Stimulated activated CD8-positive, alpha-beta memory T cell treated with anti-CD3 and anti-CD28 coated beads, Interleukin-15, amount 100 ng/mL, for 4 hours (primary cell): ENCODE results near the gene EVI5.

Experiments
- DNase-seq, 2 donors: peaks; one replicate each; pipeline ENCODE4 v3.0.0-alpha.2; 2020; ENCODE audit warnings: low read depth in 2 of 2

EVI5 gene

DNA sequence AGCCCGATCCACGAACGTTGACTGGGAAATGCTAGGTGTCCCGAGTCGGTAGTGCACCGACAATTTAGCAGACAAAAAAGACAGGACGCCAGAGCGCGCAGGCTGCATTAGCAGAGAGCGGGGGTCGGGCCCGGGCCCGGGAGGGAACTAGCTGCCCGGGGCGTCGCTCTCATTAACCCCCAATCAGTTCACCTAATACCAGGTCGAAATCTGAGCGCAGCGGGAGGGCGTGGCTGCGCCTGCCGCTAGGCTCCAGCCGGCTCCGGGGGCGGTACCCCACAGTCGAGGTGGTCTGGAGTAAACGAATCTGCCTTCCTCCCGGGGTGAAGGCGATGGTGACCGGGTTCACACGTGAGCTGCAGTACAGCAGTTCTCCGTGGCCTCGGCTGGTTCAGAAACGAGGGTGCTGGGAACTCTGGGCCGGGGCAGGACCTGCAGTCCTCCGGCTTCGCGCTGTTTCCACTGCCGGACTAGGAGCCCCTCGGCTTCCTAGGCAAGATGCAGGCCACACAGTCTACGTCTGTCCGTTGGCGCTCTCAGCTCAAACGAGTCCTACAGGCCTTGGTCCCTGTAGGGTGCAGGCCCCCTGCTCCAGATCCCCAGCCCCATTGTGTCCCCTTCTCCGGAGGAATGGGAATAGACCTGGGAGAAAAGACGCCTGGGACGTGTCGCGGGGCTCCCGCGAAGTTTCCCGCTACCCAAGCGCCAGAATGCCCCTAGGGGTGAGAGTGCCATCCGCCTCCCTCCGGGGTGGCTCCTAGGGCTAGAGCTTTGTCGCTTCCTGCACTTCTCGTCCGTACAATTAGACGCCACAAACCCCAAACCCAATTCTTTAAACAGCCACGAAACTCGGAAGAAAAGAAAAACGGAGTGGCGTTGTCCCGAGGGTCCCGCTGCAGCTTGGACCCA lies 300.2 kb downstream of the EVI5 start:
- peak; percentile 65 to 71 for DNase-seq

DNA sequence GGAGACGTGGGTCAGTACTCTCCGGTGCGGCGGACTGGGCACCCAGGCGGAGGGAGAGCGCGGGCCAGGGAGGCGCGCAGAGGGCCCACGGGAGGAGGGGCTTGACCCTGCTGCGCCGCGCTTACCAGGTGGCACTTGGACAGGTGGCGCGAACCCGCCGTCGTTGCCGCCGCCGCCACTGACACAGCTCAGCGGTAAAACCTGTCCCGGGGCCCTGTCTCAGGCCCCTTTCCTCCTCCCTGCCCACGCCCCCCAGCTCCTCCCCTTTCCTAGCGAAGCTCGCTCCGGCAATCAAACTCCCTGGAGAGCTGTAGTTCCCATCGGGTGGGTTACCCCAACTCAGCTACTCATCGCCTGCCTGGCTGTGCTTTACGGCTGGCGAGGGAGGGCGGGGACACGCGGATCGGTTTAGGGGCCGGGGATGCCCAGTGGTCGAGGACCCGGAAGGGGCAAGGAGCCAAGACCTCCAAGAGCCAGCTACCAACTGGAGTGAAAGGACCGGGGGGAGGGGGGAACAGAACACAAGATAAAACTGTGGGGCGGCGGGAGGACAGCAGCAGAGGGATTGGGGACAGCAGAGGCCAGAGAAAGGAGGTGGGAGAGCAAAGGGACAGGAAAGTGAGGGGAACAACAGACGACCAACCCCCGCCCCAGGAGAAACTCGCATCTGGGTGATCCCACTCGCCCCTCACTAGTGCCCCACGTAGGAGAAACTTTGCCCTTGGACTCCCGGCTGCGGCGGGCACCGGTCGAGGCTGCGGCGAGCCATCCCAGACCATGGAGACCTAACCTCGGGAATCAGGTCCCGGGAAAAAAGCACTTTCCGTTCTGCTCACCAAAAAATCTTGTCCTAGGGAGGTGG lies 301.1 kb downstream of the EVI5 start:
- peak in 1 of 2 donors; percentile 53 for DNase-seq

DNA sequence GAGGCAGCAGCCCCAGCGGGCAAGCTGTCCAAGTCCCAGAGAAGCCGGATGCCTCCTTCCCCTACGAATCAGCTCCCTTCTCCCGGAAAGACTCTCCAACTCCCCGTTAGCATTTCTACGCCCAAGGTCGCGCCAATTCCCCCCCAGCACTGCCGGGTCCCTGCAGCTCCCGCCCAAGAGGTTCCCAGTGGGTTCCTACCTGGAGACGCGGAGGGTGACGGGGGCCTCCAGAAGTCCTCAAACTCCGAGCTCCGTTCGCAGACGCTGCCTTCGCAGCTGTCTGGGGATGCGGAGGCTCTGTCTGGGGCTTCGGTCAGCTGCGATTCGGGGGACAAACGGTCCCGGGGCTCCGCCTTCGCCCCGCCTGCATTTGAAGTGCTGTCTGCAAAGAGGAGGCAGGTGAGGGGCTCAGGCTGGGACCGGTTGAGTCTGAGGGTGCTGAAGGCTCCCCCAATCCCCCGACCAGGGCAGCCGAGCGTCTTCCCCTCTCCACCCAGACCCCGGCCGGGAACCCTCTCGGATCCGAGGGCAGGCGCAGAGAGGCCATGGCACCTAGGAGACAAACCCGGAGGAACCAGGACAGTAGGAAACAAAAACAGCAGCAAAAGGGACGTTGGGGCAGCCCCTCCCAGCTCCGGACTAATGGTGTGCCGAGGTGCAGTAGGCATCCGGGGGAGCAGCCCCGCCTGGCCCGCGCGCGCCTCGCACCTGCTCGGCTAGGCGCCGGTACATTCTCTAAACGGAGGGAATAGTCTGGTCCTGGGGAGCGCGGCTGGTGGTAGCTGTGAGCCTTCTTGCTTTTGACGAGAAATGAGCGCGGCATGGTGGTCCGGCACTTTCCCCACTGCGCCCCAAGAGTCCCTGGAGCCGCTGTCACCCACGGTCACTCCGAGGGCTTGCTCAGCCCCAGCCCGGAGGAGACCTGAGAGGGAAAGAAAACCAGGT lies 302.0 kb downstream of the EVI5 start:
- no peak for DNase-seq

DNA sequence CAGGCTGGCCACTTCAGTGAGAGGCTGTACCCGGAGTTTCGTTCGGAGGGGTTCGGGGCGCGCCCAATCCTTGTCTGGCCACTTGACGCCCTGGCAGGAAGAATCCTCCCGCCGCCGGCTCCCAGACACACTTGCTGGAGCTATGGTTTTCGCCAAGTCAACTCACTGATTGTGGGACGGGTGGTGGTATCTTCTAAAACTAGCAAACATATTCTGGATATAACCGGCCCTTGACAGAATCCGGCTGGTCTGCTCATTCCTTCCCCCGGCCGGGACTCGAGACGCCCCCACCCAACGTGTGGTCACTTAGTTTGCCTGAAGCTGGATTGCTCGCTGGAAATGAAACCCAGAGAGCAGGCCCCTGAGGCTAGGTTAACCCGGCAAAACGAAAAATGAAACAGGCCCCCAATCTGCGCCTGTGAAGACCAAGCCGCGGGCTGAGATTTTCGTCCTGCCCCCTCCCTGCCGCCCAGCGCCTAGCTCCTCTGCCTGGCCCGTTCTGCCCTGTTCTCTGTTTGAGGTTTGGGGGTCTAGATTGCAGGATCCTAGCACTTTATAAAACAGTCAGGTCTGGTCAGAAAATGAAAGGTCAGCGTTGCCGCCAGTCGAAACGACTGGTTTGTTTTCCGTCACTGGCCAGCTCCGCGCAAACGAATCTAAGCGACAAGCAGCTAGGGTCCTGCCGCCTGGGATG lies 302.8 kb downstream of the EVI5 start:
- DNase-seq: no peak

DNA sequence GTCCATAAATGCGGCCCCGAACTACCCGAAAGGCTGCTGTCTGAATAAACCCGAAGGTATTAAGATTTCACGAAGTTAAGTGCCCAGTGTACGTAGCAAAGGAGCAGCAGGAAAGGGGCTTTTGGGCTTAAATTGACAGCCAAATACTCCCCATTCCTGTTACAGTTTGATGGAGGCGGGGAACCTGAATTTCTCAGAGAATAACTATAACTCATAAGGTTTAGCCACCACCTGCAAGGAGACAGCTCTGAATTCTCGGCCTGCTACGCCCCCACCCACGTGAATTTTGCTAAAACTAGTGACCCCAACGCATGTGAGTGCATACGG lies 303.3 kb downstream of the EVI5 start:
- DNase-seq: no peak

DNA sequence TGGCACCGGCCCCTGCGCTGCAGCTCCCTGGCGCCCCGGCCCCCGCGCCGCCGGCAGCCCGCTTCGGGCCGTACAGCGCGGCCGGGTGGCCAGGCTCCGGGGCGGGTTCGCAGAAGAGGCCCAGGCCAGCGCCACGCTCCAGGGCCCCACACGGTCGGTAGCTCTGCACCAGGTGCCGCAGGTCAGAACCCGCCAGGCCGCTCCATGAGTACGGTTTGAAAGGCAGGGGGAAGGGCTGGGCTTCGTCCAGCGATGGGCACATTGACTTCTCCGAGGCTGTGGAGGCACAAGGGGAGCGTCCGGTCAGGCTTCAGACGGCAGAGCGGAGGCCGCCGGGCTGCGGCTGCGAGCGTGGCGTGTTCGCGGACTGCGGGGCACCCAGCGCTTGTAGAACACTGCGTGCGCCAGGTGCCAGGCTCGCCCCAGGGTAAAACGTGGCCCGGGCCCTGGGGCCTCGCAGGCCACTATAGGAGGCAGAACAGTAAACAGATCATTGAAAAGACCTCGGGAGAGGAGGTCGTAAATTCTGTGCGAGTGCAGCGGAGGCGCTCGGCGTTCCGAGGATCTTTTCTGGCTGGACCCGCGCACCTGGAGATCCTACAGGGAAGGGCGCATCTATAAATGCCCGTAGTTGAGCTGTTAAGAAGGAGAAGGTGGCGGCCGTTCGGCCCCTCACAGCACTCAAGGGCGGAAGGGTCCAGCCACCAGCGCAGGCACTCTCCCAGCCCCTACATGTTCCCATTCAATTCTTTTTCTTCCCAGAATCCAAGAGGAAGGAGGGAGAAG lies 303.9 kb downstream of the EVI5 start:
- DNase-seq: no peak

DNA sequence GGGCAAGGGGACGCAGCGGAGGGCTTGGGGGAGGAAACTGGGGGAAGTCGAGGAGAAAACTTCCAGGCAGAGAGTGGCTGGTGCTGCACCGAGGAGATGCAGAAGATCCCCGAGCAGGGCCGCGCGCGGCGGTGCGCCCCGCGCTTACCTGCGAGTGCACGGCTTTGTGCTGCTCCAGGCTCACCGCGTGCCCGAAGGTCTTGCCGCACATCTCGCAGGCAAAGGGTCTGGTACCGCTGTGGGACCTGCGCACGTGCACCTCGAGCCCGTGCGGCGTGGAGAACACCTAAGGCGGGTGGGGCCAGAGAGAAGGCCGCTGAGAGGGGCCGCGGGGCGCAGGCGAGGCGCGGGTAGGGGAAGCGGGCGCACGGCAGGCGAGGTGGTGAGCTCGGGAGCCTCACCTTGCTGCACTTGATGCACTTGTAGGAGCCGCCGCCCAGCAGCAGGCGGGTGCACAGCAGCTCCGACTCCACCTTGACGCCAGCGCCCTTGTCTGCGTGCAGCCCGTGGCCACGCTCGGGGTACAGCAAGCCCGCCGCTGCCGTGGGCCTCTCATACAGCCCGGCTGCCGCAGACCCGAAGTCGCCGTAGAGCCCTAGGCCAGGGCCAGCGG lies 304.6 kb downstream of the EVI5 start:
- DNase-seq: no peak

DNA sequence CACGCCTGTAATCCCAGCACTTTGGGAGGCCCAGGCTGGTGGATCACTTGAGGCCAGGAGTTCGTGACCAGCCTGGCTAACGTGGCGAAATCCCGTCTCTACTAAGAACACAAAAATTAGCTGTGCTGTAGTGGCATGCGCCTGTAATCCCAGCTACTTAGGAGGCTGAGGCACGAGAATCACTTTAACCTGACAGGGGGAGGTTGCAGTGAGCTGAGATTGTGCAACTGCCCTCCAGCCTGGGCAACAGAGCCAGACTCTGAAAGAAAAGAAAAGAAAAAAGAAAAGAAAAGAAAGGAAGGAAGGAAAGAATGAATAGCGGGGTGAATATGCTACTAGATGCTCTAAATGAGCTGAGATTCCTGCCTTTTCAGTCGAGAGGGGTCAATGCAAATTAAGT lies 305.3 kb downstream of the EVI5 start:
- DNase-seq: no peak

DNA sequence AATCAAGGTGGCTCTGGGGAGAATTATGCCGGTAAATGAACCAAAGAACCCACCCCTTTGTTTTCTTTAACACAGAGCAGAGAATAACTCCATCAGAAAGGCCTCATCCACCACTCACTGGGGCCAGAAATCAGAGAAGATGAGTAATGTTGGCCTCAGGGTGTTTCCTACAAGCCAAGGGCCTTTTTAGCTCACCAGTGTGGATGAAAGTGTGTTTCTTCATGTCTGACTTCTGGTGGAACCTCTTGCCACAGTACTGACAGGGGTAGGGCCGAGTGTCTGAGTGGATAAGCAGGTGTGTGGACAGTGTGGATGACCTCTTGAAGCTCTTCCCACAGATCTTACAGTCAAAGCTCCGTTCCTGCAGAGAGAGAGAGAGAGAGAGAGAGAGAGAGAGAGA lies 306.5 kb downstream of the EVI5 start:
- no peak for DNase-seq

DNA sequence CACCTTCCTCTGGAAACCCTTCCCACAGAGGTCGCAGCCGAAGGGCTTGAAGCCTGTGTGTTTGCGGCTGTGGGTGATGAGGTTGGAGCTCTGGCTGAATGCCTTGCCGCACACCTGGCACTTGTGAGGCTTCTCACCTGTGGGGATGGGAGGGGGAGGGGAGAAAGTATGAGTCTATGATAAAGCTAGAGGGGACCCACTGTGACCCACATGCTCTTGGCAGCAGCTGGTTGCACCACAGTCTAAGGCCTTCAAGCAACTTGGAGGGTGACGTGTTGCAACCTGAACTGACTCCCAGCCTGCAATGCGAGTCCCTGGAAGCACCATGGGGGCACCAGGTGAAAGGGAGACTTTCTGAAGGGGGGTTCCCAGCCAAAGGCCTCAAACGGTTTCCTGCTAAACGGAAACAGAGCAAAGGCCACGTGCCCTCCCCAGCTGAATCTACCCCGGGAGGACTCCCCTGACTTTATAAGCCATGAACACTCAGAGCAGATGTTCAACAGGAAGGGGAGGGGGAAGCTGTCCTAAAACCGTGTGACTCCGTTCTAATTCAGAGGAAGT lies 308.8 kb downstream of the EVI5 start:
- peak in 1 of 2 donors; percentile 44 for DNase-seq

DNA sequence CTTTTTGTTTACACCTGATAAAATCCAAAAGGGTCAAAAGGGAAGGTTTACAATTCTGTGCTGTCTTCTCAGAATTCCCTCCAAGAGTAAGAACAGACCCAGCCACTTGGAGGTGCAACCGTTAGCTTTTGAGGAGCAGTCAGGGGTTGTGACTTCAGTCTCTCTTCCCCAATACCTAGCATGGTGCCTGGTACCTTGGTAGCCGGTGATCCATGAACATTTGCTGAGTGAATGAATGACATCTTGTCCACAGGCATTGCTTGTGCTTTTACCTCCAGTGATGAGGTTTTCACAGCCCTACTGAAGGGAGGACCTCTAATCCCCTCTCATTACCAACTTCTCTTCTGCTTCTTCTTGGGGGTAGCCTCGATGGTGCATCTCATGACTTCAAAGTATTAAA lies 309.9 kb downstream of the EVI5 start:
- DNase-seq: no peak

DNA sequence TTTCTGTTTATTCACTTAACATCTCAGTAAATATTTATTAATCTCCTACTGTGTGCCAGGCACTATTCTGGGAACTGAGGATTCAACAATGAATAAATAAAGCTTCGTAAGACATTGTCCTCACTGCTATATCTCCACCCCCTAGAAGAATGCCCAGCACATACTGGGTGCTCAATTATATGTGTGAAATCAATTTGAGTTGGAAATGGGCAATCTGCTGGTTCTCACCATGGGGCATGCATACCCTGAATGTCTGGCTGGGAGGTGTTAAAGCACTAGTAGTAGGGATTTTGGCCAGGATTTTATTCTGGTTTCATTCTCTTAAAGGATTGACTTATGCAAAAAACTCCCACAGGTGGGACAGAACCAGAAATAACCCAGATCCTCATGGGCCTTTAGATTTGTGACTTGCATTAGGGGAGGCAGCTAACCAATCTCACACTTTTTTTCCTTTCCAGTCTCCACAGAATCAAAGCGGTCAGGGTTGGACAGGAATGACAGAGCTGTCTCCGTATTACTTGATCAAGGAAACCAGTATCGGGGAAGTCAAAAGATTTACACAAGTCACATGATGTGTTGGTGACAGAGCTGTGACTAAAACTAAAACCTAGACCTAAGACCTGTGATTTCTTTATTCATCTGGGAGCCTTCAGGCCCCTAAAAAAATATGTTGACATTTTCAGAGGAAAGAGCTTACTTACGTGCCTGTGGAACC lies 311.0 kb downstream of the EVI5 start:
- DNase-seq: no peak

DNA sequence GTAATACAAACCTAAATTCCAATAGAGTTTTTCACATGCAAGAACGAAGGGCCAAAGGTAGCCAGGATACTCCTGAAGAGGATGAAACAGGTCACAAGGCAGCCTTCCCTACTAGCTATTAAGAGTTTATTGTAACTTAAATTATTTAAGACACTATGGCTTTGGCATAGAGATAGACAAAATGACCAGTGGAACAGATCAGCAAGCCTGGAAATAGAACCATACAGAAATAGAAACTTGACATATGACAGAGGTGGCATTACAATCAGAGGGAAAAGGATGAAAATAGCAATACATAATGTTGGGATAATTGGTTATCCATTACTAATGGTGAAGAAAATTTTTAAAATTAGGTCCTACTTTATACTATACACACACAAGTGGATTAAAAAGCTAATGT lies 314.7 kb downstream of the EVI5 start:
- no peak for DNase-seq

DNA sequence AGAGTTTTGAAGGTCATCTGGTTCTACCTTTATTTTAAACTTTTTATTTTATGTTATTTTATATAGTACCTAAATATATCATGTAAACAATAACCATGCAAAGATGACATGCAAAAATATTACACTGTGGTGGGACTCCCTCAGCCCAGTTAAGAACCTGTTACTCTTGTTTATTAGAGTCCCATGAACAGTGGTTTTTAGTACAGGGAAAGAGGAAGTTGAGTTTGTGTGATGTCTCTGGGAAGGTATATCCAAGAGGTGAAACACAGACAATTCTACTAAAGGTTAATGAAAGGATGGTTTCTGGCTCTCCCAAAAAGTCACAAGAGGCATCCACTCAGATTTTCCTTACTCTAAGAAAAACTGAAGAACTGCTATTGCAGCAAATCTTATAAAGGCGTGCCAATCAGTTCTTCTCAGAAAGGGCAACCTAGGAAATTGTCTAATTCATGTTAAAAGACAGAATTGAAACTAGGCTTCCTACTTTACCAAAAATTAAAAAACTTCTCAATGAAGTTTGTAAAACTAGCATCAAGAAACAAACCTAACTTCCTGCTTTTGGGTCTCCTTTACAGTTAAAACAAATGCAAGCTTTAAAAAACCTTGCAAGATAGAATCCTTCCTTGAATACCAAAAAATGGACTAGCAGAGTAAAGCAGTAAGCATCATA lies 318.1 kb downstream of the EVI5 start:
- DNase-seq: no peak

DNA sequence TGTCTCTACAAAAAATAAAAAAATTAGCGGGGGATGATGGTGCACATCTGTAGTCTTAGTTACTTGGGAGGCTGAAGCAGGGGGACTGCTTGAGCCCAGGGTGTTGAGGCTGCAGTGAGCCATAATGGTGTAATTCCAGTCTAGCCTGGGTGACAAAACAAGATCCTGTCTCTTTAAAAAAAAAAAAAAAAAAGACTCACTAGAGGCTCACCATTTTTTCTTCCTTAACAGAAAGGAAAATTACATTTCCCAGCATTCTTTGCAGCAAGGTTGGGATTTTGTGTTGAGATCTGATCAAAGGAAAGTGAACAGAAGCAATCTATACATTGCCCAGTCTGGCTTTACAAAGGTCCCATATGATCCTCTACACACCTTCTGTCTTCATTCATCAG lies 319.7 kb downstream of the EVI5 start:
- DNase-seq: no peak

DNA sequence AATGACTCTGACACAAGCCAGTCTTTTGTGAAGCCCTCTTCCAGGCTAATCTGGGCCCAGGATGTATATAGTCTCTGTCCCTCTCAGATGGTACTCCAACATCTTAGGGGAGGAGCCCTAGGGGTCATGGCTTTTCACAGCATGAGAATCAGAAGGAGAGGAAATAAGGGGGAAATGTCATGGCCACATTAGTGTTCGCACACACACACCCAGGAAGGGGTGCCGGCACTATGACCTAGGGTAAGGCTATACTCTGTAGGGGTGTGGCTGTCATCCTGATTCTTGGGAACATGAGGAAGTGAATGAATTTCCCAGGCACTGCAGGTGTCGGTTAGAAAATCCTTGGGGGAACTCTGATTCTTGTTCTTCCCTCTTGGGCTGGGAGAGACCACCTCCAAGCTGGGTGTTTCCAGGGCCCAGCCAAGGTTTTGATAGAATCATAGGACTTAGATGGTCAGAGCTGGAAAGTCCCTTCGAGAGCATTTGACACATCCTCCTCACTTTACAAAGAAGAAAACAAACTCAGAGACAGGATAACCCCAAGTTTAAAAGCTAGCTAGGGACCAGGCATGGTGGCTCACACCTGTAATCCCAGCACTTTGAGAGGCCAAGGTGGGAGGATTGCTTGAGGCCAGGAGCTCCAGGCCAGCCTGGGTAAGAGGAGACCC lies 320.2 kb downstream of the EVI5 start:
- no peak for DNase-seq

DNA sequence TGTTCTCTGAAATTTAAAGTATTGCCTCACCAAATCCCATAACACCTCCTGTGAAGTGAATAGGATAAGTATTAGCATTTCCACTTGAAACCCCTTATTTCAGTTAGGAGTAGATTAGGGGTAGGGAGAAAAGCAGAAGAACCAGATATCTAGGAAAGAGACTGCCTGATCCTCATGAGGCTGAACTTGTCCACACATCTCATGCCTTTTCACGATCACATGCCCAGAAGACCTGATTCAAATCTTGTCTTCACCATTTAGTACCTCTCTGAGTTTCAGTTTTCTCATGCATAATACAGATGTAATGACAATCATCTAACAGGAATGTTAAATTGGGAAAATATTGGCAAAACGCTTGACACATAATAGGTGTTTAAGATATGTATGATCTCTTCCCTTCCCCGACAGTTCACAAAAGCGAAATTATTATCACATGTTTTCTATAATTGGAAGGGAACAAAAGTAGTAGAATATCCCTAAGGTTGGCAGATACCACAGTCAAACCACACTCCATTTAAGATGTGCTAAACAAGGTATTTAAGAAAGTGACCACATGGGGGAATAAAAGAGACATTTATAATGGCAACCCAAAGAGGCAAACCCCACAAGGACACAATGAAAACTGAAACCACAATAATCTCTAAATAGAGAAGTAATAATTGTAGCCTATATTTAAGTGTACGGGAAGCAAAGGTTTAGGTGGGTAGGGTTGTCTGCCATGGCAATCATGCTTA lies 323.4 kb downstream of the EVI5 start:
- no peak for DNase-seq
